ENCODE results near the gene PDE4D.

PDE4D gene

DNA sequence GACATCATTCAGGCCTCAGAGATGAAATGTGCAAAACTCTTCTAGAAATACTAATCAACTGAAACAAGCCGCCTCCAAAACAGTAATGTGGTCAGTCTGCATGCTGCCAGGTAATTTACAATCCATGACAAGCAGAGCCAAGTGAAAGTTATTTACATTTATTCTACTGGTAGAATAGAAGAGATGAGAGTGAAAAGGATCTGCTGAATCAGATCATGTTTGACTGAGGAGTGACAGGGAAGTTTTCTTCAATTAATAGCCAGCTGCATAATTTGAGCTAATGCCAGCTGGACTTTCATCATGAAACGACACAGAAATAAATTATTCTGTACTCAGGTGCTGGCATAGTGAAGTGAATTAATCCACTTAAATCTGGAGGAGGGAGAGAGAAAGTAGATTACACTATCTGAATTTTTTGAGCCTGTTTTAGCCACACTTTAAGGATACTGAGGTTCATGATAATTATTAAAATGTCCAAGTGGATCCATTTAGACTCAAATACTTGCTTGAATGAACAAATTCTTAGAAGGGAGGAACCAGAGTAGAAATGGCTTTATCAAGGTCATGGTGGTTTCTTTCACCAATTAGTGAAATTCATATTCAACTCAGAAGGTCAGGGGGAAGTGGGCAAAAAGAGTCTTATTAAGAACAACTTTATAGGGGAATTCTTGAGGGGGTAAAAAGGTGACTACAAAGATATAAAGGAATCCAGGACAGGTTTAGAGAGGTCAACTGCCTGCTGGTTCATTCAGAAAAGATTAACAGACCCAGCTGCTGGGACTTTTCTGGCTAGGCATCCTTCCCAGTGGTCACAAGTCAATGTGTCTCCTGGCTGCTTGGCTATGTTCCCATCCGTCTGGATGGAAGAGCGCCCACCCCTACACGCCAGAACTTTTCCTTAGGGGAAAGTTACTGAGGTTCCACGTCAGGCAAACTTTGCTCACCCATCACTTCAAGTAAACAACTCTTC, 350.4 kb downstream of the PDE4D start:
- Histone ChIP-seq H2BK15ac (ENCODE audit: low read length) (no peak overlapping the region), H3K4me2 (ENCODE audit: insufficient read depth, low read length, poor library complexity, severe bottlenecking) (no peak overlapping the region), H3K27ac (replicated peaks; ENCODE audit: low read length) (no peak overlapping the region), H3K9ac (ENCODE audit: low read depth, low read length, poor library complexity) (no peak overlapping the region), H3K14ac (ENCODE audit: low read length) (no peak overlapping the region), H3K9me3 (replicated peaks in 1 of 2; ENCODE audit: control insufficient read depth in 2 of 2, insufficient read depth in 1 of 2, low read depth in 1 of 2, low read length in 2 of 2) (no peaks in the 10 kb centered on the region), H3K18ac (ENCODE audit: low read length) (no peak overlapping the region), H2AK5ac (ENCODE audit: low read depth, low read length) (no peak overlapping the region), H3K36me3 (replicated peaks in 1 of 2; ENCODE audit: control insufficient read depth in 2 of 2, insufficient read depth in 2 of 2, low read length in 2 of 2) (no peaks in the 10 kb centered on the region), H2BK120ac (ENCODE audit: low read depth, low read length) (no peak overlapping the region), H3K23ac (ENCODE audit: low read depth, low read length, poor library complexity) (no peak overlapping the region), H3K79me1 (ENCODE audit: low read depth, low read length) (no peaks in the 10 kb centered on the region), H2BK12ac (ENCODE audit: low read length) (no peak overlapping the region), H2AFZ (ENCODE audit: low read length) (no peak overlapping the region), H3K4ac (ENCODE audit: low read length) (no peak overlapping the region), H3K4me3 (ENCODE audit: low read length in 2 of 2) (no peak overlapping the region), H4K8ac (ENCODE audit: low read depth, low read length) (no peak overlapping the region), H2BK5ac (ENCODE audit: low read length) (no peak overlapping the region), H3K27me3 (ENCODE audit: control insufficient read depth in 3 of 3, insufficient read depth in 3 of 3, low read depth in 1 of 3, low read length in 3 of 3) (no peaks in the 10 kb centered on the region), H4K91ac (ENCODE audit: low read depth, low read length, poor library complexity) (no peak overlapping the region), H3K4me1 (ENCODE audit: control insufficient read depth in 2 of 2, insufficient read depth in 1 of 2, low read depth in 1 of 2, low read length in 2 of 2) (peaks cover 2 to 25% of the 10 kb centered on the region in 2 donors)
- DNase-seq (ENCODE audit: low spot score): no peak
- no CpG with 5 or more reads among the region's 6 CpGs for whole genome bisulfite sequencing, 2 donors (ENCODE audit: extremely low coverage in 2 of 2, insufficient read length in 2 of 2, insufficient replicate concordance in 1 of 2)

DNA sequence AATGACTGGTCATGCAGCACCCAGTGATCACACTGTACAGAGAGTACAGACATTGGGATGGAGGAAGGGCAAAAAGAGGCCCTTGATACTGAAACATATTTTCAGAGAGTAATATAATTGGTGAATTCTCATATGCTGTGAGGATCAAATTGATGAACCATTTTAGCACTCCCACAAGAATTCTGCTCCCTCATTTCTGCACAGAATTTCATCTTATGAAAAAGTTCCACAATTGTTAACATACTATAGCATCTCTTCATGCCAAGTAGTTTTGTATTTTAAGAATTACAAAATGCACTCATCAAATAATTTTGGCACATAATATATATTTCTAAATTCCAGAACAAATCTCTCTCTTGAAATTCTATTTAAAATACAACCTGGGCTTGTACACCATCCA, 351.2 kb downstream of the PDE4D start:
- Histone ChIP-seq H3K18ac (ENCODE audit: low read length) (no peak overlapping the region), H2BK5ac (ENCODE audit: low read length) (no peak overlapping the region)

DNA sequence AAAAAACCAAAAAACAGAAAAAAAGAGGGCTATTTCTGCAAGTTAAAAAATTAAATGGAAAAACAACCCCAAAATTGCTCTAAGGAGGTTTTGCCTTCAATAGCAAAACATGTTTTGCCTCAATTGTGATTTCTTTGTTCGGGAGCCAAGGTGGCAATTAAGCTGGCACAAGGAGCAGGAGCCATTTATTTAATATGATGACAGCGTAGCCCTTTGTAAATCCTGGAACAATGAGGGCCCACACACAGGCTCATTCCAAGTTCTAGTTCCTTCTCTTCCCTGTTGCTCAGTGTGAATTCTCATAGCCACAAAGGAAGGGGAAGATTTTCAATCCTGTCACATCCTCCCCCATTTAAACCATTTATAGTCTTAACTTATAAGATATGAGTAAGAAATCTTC, 353.2 kb downstream of the PDE4D start:
- Histone ChIP-seq H3K79me1 (ENCODE audit: low read depth, low read length) (no peaks in the 10 kb centered on the region), H2BK120ac (ENCODE audit: low read depth, low read length) (no peak overlapping the region), H3K23ac (ENCODE audit: low read depth, low read length, poor library complexity) (no peak overlapping the region), H3K4me1 (ENCODE audit: control insufficient read depth in 2 of 2, insufficient read depth in 1 of 2, low read depth in 1 of 2, low read length in 2 of 2) (peaks cover 2 to 25% of the 10 kb centered on the region in 2 donors), H3K36me3 (replicated peaks in 1 of 2; ENCODE audit: control insufficient read depth in 2 of 2, insufficient read depth in 2 of 2, low read length in 2 of 2) (no peaks in the 10 kb centered on the region), H2BK5ac (ENCODE audit: low read length) (no peak overlapping the region), H3K9ac (ENCODE audit: low read depth, low read length, poor library complexity) (no peak overlapping the region), H3K27ac (replicated peaks; ENCODE audit: low read length) (no peak overlapping the region), H3K4ac (ENCODE audit: low read length) (no peak overlapping the region), H2AK5ac (ENCODE audit: low read depth, low read length) (no peak overlapping the region), H3K27me3 (ENCODE audit: control insufficient read depth in 3 of 3, insufficient read depth in 3 of 3, low read depth in 1 of 3, low read length in 3 of 3) (no peaks in the 10 kb centered on the region), H2AFZ (ENCODE audit: low read length) (peak overlapping the region; percentile 23), H3K14ac (ENCODE audit: low read length) (no peak overlapping the region), H3K4me3 (ENCODE audit: low read length in 2 of 2) (no peak overlapping the region), H4K91ac (ENCODE audit: low read depth, low read length, poor library complexity) (no peak overlapping the region), H3K18ac (ENCODE audit: low read length) (no peak overlapping the region), H3K9me3 (replicated peaks in 1 of 2; ENCODE audit: control insufficient read depth in 2 of 2, insufficient read depth in 1 of 2, low read depth in 1 of 2, low read length in 2 of 2) (no peaks in the 10 kb centered on the region), H4K8ac (ENCODE audit: low read depth, low read length) (no peak overlapping the region), H2BK12ac (ENCODE audit: low read length) (no peak overlapping the region), H3K4me2 (ENCODE audit: insufficient read depth, low read length, poor library complexity, severe bottlenecking) (no peak overlapping the region), H2BK15ac (ENCODE audit: low read length) (no peak overlapping the region)
- no peak for DNase-seq (ENCODE audit: low spot score)
- WGBS, 2 donors (ENCODE audit: extremely low coverage in 2 of 2, insufficient read length in 2 of 2, insufficient replicate concordance in 1 of 2): no CpG with 5 or more reads among the region's 2 CpGs

More for the DNA sequence above, 351.2 kb downstream of the PDE4D start:
- no peak overlapping the region for H3K27ac ChIP-seq (replicated peaks; ENCODE audit: low read length)
- peaks cover 2 to 25% of the 10 kb centered on the region in 2 donors for H3K4me1 ChIP-seq (ENCODE audit: control insufficient read depth in 2 of 2, insufficient read depth in 1 of 2, low read depth in 1 of 2, low read length in 2 of 2)
- H3K23ac ChIP-seq (ENCODE audit: low read depth, low read length, poor library complexity): no peak overlapping the region
- no peaks in the 10 kb centered on the region for H3K9me3 ChIP-seq (replicated peaks in 1 of 2; ENCODE audit: control insufficient read depth in 2 of 2, insufficient read depth in 1 of 2, low read depth in 1 of 2, low read length in 2 of 2)
- no peak overlapping the region for H3K4me3 ChIP-seq (ENCODE audit: low read length in 2 of 2)
- H2AK5ac ChIP-seq (ENCODE audit: low read depth, low read length): no peak overlapping the region
- no peak overlapping the region for H3K14ac ChIP-seq (ENCODE audit: low read length)
- no peak overlapping the region for H2AFZ ChIP-seq (ENCODE audit: low read length)
- no peaks in the 10 kb centered on the region for H3K27me3 ChIP-seq (ENCODE audit: control insufficient read depth in 3 of 3, insufficient read depth in 3 of 3, low read depth in 1 of 3, low read length in 3 of 3)
- H3K79me1 ChIP-seq (ENCODE audit: low read depth, low read length): no peaks in the 10 kb centered on the region
- H4K91ac ChIP-seq (ENCODE audit: low read depth, low read length, poor library complexity): no peak overlapping the region
- no peak overlapping the region for H3K4me2 ChIP-seq (ENCODE audit: insufficient read depth, low read length, poor library complexity, severe bottlenecking)
- H2BK120ac ChIP-seq (ENCODE audit: low read depth, low read length): no peak overlapping the region
- DNase-seq (ENCODE audit: low spot score): no peak
- H3K36me3 ChIP-seq (replicated peaks in 1 of 2; ENCODE audit: control insufficient read depth in 2 of 2, insufficient read depth in 2 of 2, low read length in 2 of 2): no peaks in the 10 kb centered on the region
- H2BK12ac ChIP-seq (ENCODE audit: low read length): no peak overlapping the region
- H3K9ac ChIP-seq (ENCODE audit: low read depth, low read length, poor library complexity): no peak overlapping the region
- no peak overlapping the region for H3K4ac ChIP-seq (ENCODE audit: low read length)
- H2BK15ac ChIP-seq (ENCODE audit: low read length): no peak overlapping the region
- no peak overlapping the region for H4K8ac ChIP-seq (ENCODE audit: low read depth, low read length)

DNA sequence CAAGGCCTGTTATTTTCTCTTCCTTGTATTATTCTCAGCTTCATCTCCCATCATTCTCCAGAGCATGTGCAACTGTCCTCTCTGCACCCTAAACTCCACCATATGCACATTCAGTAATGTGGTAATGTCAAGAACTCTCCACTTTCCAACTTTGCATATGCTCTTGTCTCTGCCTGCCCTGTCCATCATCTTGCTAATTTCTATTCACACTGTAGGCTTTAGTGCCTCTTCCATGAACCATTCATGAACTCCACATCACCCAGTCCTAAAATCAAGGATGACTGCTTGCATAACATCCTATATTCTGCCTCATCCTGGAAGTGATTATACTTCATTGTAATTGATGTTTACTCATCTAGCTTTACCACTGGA, 354.8 kb downstream of the PDE4D start:
- no peak overlapping the region for H3K4me3 ChIP-seq (ENCODE audit: low read length in 2 of 2)
- H2BK12ac ChIP-seq (ENCODE audit: low read length): no peak overlapping the region
- H2BK5ac ChIP-seq (ENCODE audit: low read length): no peak overlapping the region
- H3K4ac ChIP-seq (ENCODE audit: low read length): no peak overlapping the region
- no peak overlapping the region for H2AFZ ChIP-seq (ENCODE audit: low read length)
- no peaks in the 10 kb centered on the region for H3K36me3 ChIP-seq (replicated peaks in 1 of 2; ENCODE audit: control insufficient read depth in 2 of 2, insufficient read depth in 2 of 2, low read length in 2 of 2)
- H3K9me3 ChIP-seq (replicated peaks in 1 of 2; ENCODE audit: control insufficient read depth in 2 of 2, insufficient read depth in 1 of 2, low read depth in 1 of 2, low read length in 2 of 2): no peaks in the 10 kb centered on the region
- no peak for DNase-seq (ENCODE audit: low spot score)
- H4K8ac ChIP-seq (ENCODE audit: low read depth, low read length): no peak overlapping the region
- no peaks in the 10 kb centered on the region for H3K79me1 ChIP-seq (ENCODE audit: low read depth, low read length)
- H3K9ac ChIP-seq (ENCODE audit: low read depth, low read length, poor library complexity): no peak overlapping the region
- H3K27ac ChIP-seq (replicated peaks; ENCODE audit: low read length): no peak overlapping the region
- no peak overlapping the region for H2AK5ac ChIP-seq (ENCODE audit: low read depth, low read length)
- no peak overlapping the region for H2BK15ac ChIP-seq (ENCODE audit: low read length)
- no peak overlapping the region for H3K18ac ChIP-seq (ENCODE audit: low read length)
- H3K4me2 ChIP-seq (ENCODE audit: insufficient read depth, low read length, poor library complexity, severe bottlenecking): no peak overlapping the region
- no peak overlapping the region for H3K23ac ChIP-seq (ENCODE audit: low read depth, low read length, poor library complexity)
- H2BK120ac ChIP-seq (ENCODE audit: low read depth, low read length): no peak overlapping the region
- H4K91ac ChIP-seq (ENCODE audit: low read depth, low read length, poor library complexity): no peak overlapping the region
- H3K14ac ChIP-seq (ENCODE audit: low read length): no peak overlapping the region
- H3K27me3 ChIP-seq (ENCODE audit: control insufficient read depth in 3 of 3, insufficient read depth in 3 of 3, low read depth in 1 of 3, low read length in 3 of 3): no peaks in the 10 kb centered on the region
- peaks cover 0 to 23% of the 10 kb centered on the region in 2 donors for H3K4me1 ChIP-seq (ENCODE audit: control insufficient read depth in 2 of 2, insufficient read depth in 1 of 2, low read depth in 1 of 2, low read length in 2 of 2)
